A549 (cell line): ENCODE results near the gene IPP. TPM values are rescaled to one million over a fixed set of nuclear protein-coding genes. Genes with fewer than 3 reads are reported as not detected.

Source experiments
- ATAC-seq, 2 experiments: fragments of 200-7000 bp in 1 of 2; fragments of >200 bp in 1 of 2; cut with Nextera tagmentation in 1 of 2; cut with Tn5 transposase in 1 of 2; 3 replicates each; pipeline versions ENCODE4 v1.8.0 to v1.9.1; 2018 to 2020; ENCODE audit warnings: mild to moderate bottlenecking in 1 of 2, moderate library complexity in 1 of 2
- CTCF ChIA-PET: fragments of 300-600 bp; sonication (Branson Sonifier 250); formaldehyde crosslinking; extraction: SDS; loops from one replicate; lab custom pipeline; 2021; ENCODE audit warnings: antibody characterized with exemption, inconsistent platforms; lab: Yijun Ruan, JAX
- POLR2A ChIA-PET: fragments of 350-600 bp; formaldehyde crosslinking; extraction: SDS; loops from one replicate; lab custom pipeline; 2021; ENCODE audit warnings: antibody characterized with exemption, inconsistent platforms; lab: Yijun Ruan, JAX
- DNase-seq, 2 experiments: peaks; one replicate each; pipeline versions ENCODE4 v3.0.0 to v3.0.0-alpha.2; 2011 to 2016; ENCODE audit warnings: low read depth in 1 of 2, low spot score in 1 of 2
- FAIRE-seq: peaks from 2 replicates; lab custom pipeline; 2011; peaks lifted over from hg19 to GRCh38; lab: Jason Lieb, UNC
- H3K27ac ChIP-seq, 2 experiments: fragments of >200 bp; sonication (Bioruptor Twin); formaldehyde crosslinking; 3 replicates each; pipeline ENCODE4 v1.5.1; 2016 to 2017
- H3K4me1 ChIP-seq: fragments of >200 bp; sonication (Bioruptor Twin); formaldehyde crosslinking; 3 replicates; pipeline ENCODE4 v1.6.1; 2016
- H3K4me2 ChIP-seq: fragments of >200 bp; sonication (Bioruptor Twin); formaldehyde crosslinking; 3 replicates; pipeline ENCODE4 v1.6.1; 2016
- H3K4me3 ChIP-seq: fragments of >200 bp; sonication (Bioruptor Twin); formaldehyde crosslinking; 3 replicates; pipeline ENCODE4 v1.5.1; 2016
- H3K9me3 ChIP-seq: fragments of >200 bp; sonication (Bioruptor Twin); formaldehyde crosslinking; 3 replicates; pipeline ENCODE4 v1.6.1; 2016
- BHLHE40 ChIP-seq: IDR thresholded peaks from 2 replicates; pipeline ENCODE4 v1.6.1; 2012; ENCODE audit warnings: low read depth, low read length, inconsistent platforms
- CEBPB ChIP-seq, 2 experiments: fragments of >200 bp in 1 of 2; sonication (Bioruptor Twin) in 1 of 2; formaldehyde crosslinking in 1 of 2; IDR thresholded peaks; 2 replicates each; pipeline ENCODE4 v1.6.1; 2012 to 2016
- CHD2 ChIP-seq: fragments of 150-350 bp; IDR thresholded peaks from 2 replicates; pipeline ENCODE4 v1.6.1; 2014; ENCODE audit warnings: low read length; ENCODE audit not compliant: partially characterized antibody
- CHD4 ChIP-seq: fragments of 200-600 bp; sonication (generic); IDR thresholded peaks from 2 replicates; pipeline ENCODE4 v1.6.1; 2016; ENCODE audit warnings: antibody characterized with exemption, mild to moderate bottlenecking, borderline replicate concordance
- EHF ChIP-seq: fragments of 250-450 bp; sonication (Bioruptor Pico); IDR thresholded peaks from 2 replicates; pipeline ENCODE4 v1.5.0; 2020; ENCODE audit warnings: mild to moderate bottlenecking
- EHMT2 ChIP-seq: fragments of 200-600 bp; sonication (generic); IDR thresholded peaks from 2 replicates; pipeline ENCODE4 v1.6.1; 2016; ENCODE audit warnings: antibody characterized with exemption, low read depth, mild to moderate bottlenecking, moderate library complexity
- ELK1 ChIP-seq: fragments of 150-350 bp; IDR thresholded peaks from 2 replicates; pipeline ENCODE4 v1.6.1; 2014; ENCODE audit warnings: low read depth, mild to moderate bottlenecking, low read length
- FOSB ChIP-seq: fragments of 250-450 bp; sonication (Bioruptor Pico); IDR thresholded peaks from 2 replicates; pipeline ENCODE4 v1.5.0; 2020; ENCODE audit warnings: mild to moderate bottlenecking, moderate library complexity
- FOSL2 ChIP-seq, 2 experiments: fragments of 450-650 bp in 1 of 2; fragments of >200 bp in 1 of 2; sonication (Bioruptor Twin) in 1 of 2; formaldehyde crosslinking; IDR thresholded peaks; 2 replicates each; pipeline versions ENCODE4 v1.5.0 to v1.6.1; 2016 to 2020; ENCODE audit warnings: mild to moderate bottlenecking in 1 of 2, moderate library complexity in 1 of 2
- FOXS1 ChIP-seq: fragments of 250-450 bp; sonication (Bioruptor Pico); IDR thresholded peaks from 2 replicates; pipeline ENCODE4 v1.5.0; 2020; ENCODE audit warnings: mild to moderate bottlenecking, moderate library complexity
- GATA3 ChIP-seq: IDR thresholded peaks from 2 replicates; pipeline ENCODE4 v1.6.1; 2012; ENCODE audit warnings: borderline replicate concordance
- HDAC2 ChIP-seq: fragments of 200-600 bp; sonication (generic); IDR thresholded peaks from 2 replicates; pipeline ENCODE4 v1.6.1; 2016
- HEYL ChIP-seq: fragments of 250-450 bp; sonication (Bioruptor Pico); IDR thresholded peaks from 2 replicates; pipeline ENCODE4 v1.8.0; 2021; ENCODE audit warnings: mild to moderate bottlenecking, moderate library complexity
- JUN ChIP-seq, 2 experiments: fragments of >200 bp; sonication (Bioruptor Twin); formaldehyde crosslinking; IDR thresholded peaks; 2 replicates in 1 of 2; 3 replicates in 1 of 2; pipeline ENCODE4 v1.6.1; 2016 to 2017
- KDM5A ChIP-seq: fragments of 200-600 bp; sonication (generic); IDR thresholded peaks from 2 replicates; pipeline ENCODE4 v1.6.1; 2016; ENCODE audit warnings: antibody characterized with exemption, mild to moderate bottlenecking
- MAFK ChIP-seq: fragments of 450-650 bp; IDR thresholded peaks from 2 replicates; pipeline ENCODE4 v1.6.1; 2014; ENCODE audit not compliant: partially characterized antibody
- MAX ChIP-seq: IDR thresholded peaks from 2 replicates; pipeline ENCODE4 v1.6.1; 2012
- MAZ ChIP-seq: fragments of 150-350 bp; IDR thresholded peaks from 2 replicates; pipeline ENCODE4 v1.6.1; 2014; ENCODE audit warnings: antibody characterized with exemption, low read depth, low read length, borderline replicate concordance
- NPAS2 ChIP-seq: fragments of 250-450 bp; sonication (Bioruptor Pico); IDR thresholded peaks from 2 replicates; pipeline ENCODE4 v1.8.0; 2022; ENCODE audit warnings: mild to moderate bottlenecking, moderate library complexity, borderline replicate concordance
- PBX3 ChIP-seq: IDR thresholded peaks from 2 replicates; pipeline ENCODE4 v1.6.1; 2012
- POLR2A ChIP-seq: IDR thresholded peaks from 2 replicates; pipeline ENCODE4 v1.6.1; 2012; ENCODE audit warnings: mild to moderate bottlenecking, low read length
- RAD21 ChIP-seq, 2 experiments: fragments of >200 bp in 1 of 2; sonication (Bioruptor Twin) in 1 of 2; formaldehyde crosslinking in 1 of 2; IDR thresholded peaks in 1 of 2; conservative IDR thresholded peaks in 1 of 2; 2 replicates in 1 of 2; 3 replicates in 1 of 2; pipeline ENCODE4 v1.6.1; 2012 to 2018; ENCODE audit warnings: inconsistent platforms in 1 of 2
- RARB ChIP-seq: fragments of 250-450 bp; sonication (Bioruptor Pico); IDR thresholded peaks from 2 replicates; pipeline ENCODE4 v1.8.0; 2021; ENCODE audit warnings: mild to moderate bottlenecking, moderate library complexity
- RCOR1 ChIP-seq: fragments of 150-350 bp; IDR thresholded peaks from 2 replicates; pipeline ENCODE4 v1.6.1; 2014; ENCODE audit warnings: antibody characterized with exemption, low read length, low read depth
- RNF2 ChIP-seq: fragments of 200-600 bp; sonication (generic); IDR thresholded peaks from 2 replicates; pipeline ENCODE4 v1.6.1; 2016; ENCODE audit warnings: low read depth, mild to moderate bottlenecking, antibody characterized with exemption, moderate library complexity, borderline replicate concordance
- SREBF2 ChIP-seq: fragments of 450-650 bp; IDR thresholded peaks from 2 replicates; pipeline ENCODE4 v1.6.1; 2014; ENCODE audit warnings: mild to moderate bottlenecking, moderate library complexity
- TP53 ChIP-seq: fragments of 250-450 bp; sonication (Bioruptor Pico); IDR thresholded peaks from 2 replicates; pipeline ENCODE4 v1.5.0; 2021; ENCODE audit warnings: mild to moderate bottlenecking, moderate library complexity
- ZNF302 ChIP-seq: fragments of 250-450 bp; sonication (Bioruptor Pico); IDR thresholded peaks from 2 replicates; pipeline ENCODE4 v1.9.0; 2021; ENCODE audit warnings: inconsistent platforms, mild to moderate bottlenecking, moderate library complexity
- ZSCAN20 ChIP-seq: fragments of 250-450 bp; sonication (Bioruptor Pico); IDR thresholded peaks from 2 replicates; pipeline ENCODE4 v1.8.0; 2022; ENCODE audit warnings: mild to moderate bottlenecking, moderate library complexity
- WGBS: methylation state at CpG from one replicate; pipeline ENCODE4 v1.1.6; 2017; ENCODE audit errors: missing lambda C conversion rate; 5-methylcytosine and 5-hydroxymethylcytosine counted together
- polyA plus RNA-seq, 4 experiments: library from polyadenylated mRNA; depleted of rRNA in 3 of 4; stranded (reverse); fragments of >200 nt; fragmentation: RNase III in 1 of 4; extraction: RNeasy Plus Mini Kit Qiagen cat#74134 plus additional on column Dnase treatment in 1 of 4; gene quantifications; 2 replicates in 3 of 4; 3 replicates in 1 of 4; pipeline ENCODE4 v1.2.3, GENCODE V29; 2011 to 2017
- TF ChIP-seq, protein P1 (sequence below): fragments of 450-650 bp; IDR thresholded peaks from 2 replicates; pipeline ENCODE4 v1.6.1; 2014; ENCODE audit warnings: antibody characterized with exemption
- TF ChIP-seq, protein P2 (sequence below): fragments of >200 bp; sonication (Bioruptor Twin); formaldehyde crosslinking; IDR thresholded peaks from 3 replicates; pipeline ENCODE4 v1.6.1; 2016
- TF ChIP-seq, protein P3 (sequence below): fragments of 250-450 bp; sonication (Bioruptor Pico); IDR thresholded peaks from 2 replicates; pipeline ENCODE4 v1.5.0; 2021; ENCODE audit warnings: mild to moderate bottlenecking, moderate library complexity, borderline replicate concordance

IPP gene
- polyA plus RNA-seq, 2 of the 4 experiments (the other 2 are of a cell fraction), result 7.6 to 11.9 TPM

DNA sequence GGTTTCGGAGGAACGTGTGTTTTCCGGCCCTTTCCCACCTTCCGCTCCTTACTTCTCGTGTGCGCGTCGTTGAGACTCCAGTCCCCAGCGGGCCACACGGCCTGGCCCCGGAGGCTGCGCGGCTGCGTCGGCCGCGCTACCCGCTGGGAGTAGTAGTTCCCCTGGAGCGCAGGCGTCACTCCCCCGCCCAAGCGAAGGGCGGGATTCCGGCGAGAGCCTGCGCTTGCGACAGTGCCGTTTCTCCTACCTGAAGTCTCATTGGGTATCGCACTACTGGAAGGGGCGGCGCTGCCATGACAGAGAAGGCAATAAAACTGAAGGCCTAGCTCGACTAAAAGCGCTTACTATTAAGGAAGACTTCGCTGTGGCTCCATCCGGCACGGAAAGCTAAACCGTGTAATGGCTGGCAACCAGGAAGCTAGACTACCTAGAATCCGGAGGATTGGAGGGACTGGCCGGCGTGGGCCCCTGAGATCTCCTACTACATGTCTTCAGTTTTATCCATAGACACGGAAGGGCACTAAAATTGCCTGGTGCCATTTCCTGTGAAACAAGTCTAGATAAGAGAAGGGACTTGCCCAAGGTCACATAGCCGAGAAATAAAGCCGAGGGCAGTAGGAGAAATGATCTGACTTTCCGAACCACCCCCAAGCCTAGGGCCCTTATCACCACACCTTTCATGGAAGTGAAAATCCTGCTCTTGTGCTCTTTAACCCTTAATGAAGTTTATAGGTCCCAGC, 63.3 kb downstream of the IPP start (continued):
- TF ChIP-seq, protein P1, sequence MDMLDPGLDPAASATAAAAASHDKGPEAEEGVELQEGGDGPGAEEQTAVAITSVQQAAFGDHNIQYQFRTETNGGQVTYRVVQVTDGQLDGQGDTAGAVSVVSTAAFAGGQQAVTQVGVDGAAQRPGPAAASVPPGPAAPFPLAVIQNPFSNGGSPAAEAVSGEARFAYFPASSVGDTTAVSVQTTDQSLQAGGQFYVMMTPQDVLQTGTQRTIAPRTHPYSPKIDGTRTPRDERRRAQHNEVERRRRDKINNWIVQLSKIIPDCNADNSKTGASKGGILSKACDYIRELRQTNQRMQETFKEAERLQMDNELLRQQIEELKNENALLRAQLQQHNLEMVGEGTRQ, result no peak
- no peak for TF ChIP-seq KDM5A
- no peak for TF ChIP-seq ZNF302 (CRISPR knock-in tag)
- no peak for TF ChIP-seq RARB (CRISPR knock-in tag)
- TF ChIP-seq FOSL2 (IDR thresholded peaks at IDR 0.05), result no peak
- TF ChIP-seq FOSL2 (CRISPR knock-in tag; IDR thresholded peaks at IDR 0.05), result no peak
- peak in 1 of 2 experiments; percentile 52; a peak in 2 of 4 replicates for TF ChIP-seq CEBPB (IDR thresholded peaks at IDR 0.05)
- TF ChIP-seq FOSB (CRISPR knock-in tag), result 0 out of 2 replicates have a peak, but pooled peaks have one; percentile 46
- TF ChIP-seq FOXS1, result no peak
- TF ChIP-seq RAD21 (conservative IDR thresholded peaks at IDR 0.05 in 1 of 2, IDR thresholded peaks at IDR 0.05 in 1 of 2), result no peak
- TF ChIP-seq MAZ, result peak; percentile 79; the same call in 1 of the 2 replicates
- TF ChIP-seq HEYL, result no peak

GRCh38 chr1:45686288-45687013, 64.0 kb downstream of the IPP start, which contains the start of gene GPBP1L1:
GPBP1L1 (minus strand) TSS chr1:45686533; CDS start chr1:45659087, 27,446 bp downstream.
- POLR2A ChIA-PET, result interaction anchor here (0.5 to 2.2 kb wide), 9 partner anchors 8 to 423 kb away, joined by 3 to 9 read pairs (median 5); partner anchors contain the start of gene PRDX1
- peak; percentile 79 to 86 for ATAC-seq
- peak within 1 kb of the TSS; percentile 83 for H3K4me3 ChIP-seq
- no peak for FAIRE-seq
- CTCF ChIA-PET, result interaction anchor here (0.9 kb wide), 1 partner anchor 204 kb away, joined by 3 read pairs; no protein-coding TSS in a partner anchor
- peak within 1 kb of the TSS; percentile 92 for H3K4me2 ChIP-seq
- H3K27ac ChIP-seq, result peak within 1 kb of the TSS; percentile 97 to 98
- peak; percentile 88 to 96 for DNase-seq
- no peaks in the 10 kb centered on the region for H3K9me3 ChIP-seq
- 0% methylated on average over 27 of the region's 52 CpGs for WGBS
- H3K4me1 ChIP-seq, result peaks cover 31% of the 10 kb centered on the region; the same call in 2 of the 3 replicates
- TF ChIP-seq ZSCAN20, result no peak
- no peak for TF ChIP-seq MAFK
- no peak for TF ChIP-seq CEBPB (IDR thresholded peaks at IDR 0.05)
- TF ChIP-seq, protein P2, sequence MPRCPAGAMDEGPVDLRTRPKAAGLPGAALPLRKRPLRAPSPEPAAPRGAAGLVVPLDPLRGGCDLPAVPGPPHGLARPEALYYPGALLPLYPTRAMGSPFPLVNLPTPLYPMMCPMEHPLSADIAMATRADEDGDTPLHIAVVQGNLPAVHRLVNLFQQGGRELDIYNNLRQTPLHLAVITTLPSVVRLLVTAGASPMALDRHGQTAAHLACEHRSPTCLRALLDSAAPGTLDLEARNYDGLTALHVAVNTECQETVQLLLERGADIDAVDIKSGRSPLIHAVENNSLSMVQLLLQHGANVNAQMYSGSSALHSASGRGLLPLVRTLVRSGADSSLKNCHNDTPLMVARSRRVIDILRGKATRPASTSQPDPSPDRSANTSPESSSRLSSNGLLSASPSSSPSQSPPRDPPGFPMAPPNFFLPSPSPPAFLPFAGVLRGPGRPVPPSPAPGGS, result no peak; the same call in 2 of the 3 replicates
- peak in 1 of 2 experiments; percentile 45; a peak in 3 of 5 replicates for TF ChIP-seq JUN (IDR thresholded peaks at IDR 0.05)
- no peak for TF ChIP-seq PBX3
- TF ChIP-seq EHMT2, result no peak
- TF ChIP-seq TP53, result no peak
- no peak for TF ChIP-seq RNF2
- TF ChIP-seq EHF (CRISPR knock-in tag), result no peak
- no peak for TF ChIP-seq GATA3
- TF ChIP-seq, protein P3, sequence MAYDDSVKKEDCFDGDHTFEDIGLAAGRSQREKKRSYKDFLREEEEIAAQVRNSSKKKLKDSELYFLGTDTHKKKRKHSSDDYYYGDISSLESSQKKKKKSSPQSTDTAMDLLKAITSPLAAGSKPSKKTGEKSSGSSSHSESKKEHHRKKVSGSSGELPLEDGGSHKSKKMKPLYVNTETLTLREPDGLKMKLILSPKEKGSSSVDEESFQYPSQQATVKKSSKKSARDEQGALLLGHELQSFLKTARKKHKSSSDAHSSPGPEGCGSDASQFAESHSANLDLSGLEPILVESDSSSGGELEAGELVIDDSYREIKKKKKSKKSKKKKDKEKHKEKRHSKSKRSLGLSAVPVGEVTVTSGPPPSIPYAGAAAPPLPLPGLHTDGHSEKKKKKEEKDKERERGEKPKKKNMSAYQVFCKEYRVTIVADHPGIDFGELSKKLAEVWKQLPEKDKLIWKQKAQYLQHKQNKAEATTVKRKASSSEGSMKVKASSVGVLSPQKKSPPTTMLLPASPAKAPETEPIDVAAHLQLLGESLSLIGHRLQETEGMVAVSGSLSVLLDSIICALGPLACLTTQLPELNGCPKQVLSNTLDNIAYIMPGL, result no peak
- TF ChIP-seq NPAS2 (CRISPR knock-in tag), result no peak
- TF ChIP-seq ELK1, result no peak
- no peak for TF ChIP-seq HDAC2
- no peak for TF ChIP-seq CHD2
- peak; percentile 66; the same call in 1 of the 2 replicates for TF ChIP-seq MAX
- no peak for TF ChIP-seq BHLHE40
- no peak for TF ChIP-seq CHD4
- TF ChIP-seq SREBF2, result no peak
- TF ChIP-seq POLR2A, result peak; percentile 29; the same call in 1 of the 2 replicates
- TF ChIP-seq RCOR1, result no peak
